Sigmoid colon (tissue), 7 donors: ENCODE data around the gene HDAC3. TPM values are rescaled to one million over a fixed set of nuclear protein-coding genes. Genes with fewer than 3 reads are reported as not detected.

Source experiments
- DNase-seq: peaks from one replicate; pipeline ENCODE4 v3.0.0-alpha.2; 2019
- H3K27ac ChIP-seq, 4 donors: fragments of 200-600 bp; sonication (generic); one replicate each; pipeline ENCODE4 v1.5.1; 2016 to 2019; ENCODE audit warnings: mild to moderate bottlenecking in 1 of 4
- H3K27me3 ChIP-seq, 3 donors: fragments of 200-600 bp; sonication (generic); one replicate each; pipeline ENCODE4 v1.5.1; 2019; ENCODE audit warnings: mild to moderate bottlenecking in 1 of 3
- H3K36me3 ChIP-seq, 4 donors: fragments of 200-600 bp; sonication (generic); one replicate each; pipeline ENCODE4 v1.5.1; 2016 to 2019
- H3K4me1 ChIP-seq, 4 donors: fragments of 200-600 bp; sonication (generic); one replicate each; pipeline ENCODE4 v1.5.1; 2017 to 2019
- H3K4me3 ChIP-seq, 4 donors: fragments of 200-600 bp; sonication (generic); one replicate each; pipeline ENCODE4 v1.5.1; 2017 to 2019; ENCODE audit warnings: mild to moderate bottlenecking in 2 of 4, moderate library complexity in 1 of 4
- H3K9me3 ChIP-seq, 4 donors: fragments of 200-600 bp in 3 of 4; sonication (generic) in 3 of 4; one replicate each; pipeline versions ENCODE4 v1.5.1 to v1.6.1; 2013 to 2019
- EP300 ChIP-seq, 4 donors: sonication (generic); formaldehyde crosslinking; IDR thresholded peaks; one replicate each; pipeline ENCODE4 v1.6.1; 2017; ENCODE audit warnings: antibody characterized with exemption in 4 of 4
- POLR2A ChIP-seq, 2 donors: fragments of 450-650 bp; IDR thresholded peaks; one replicate each; pipeline ENCODE4 v1.6.1; 2016; ENCODE audit warnings: antibody characterized with exemption in 2 of 2, mild to moderate bottlenecking in 2 of 2, moderate library complexity in 2 of 2
- POLR2AphosphoS5 ChIP-seq, 4 donors: sonication (generic); formaldehyde crosslinking; IDR thresholded peaks; one replicate each; pipeline ENCODE4 v1.6.1; 2017; ENCODE audit warnings: antibody characterized with exemption in 4 of 4
- WGBS, 2 donors: extraction: QIAGEN DNeasy Blood & Tissue Kit; methylation state at CpG; one replicate each; pipeline ENCODE4 v1.1.7; 2013; 5-methylcytosine and 5-hydroxymethylcytosine counted together
- intact Hi-C: fragments of 100-400 bp; cut with DNase I; formaldehyde crosslinking; loops from one replicate; pipeline ENCODE4 v1.15.1; 2023
- polyA plus RNA-seq, 3 donors: library from polyadenylated mRNA; stranded (reverse); fragments of 200-250 nt; gene quantifications; one replicate each; pipeline ENCODE4 v1.2.3, GENCODE V29; 2013
- total RNA-seq, 4 donors: library from RNA; depleted of rRNA; stranded (reverse); fragments of >200 nt; gene quantifications; one replicate each; pipeline ENCODE4 v1.1.0, GENCODE V29; 2016
- TF ChIP-seq, protein P1 (sequence below), 4 experiments: fragments of 450-650 bp in 3 of 4; fragments of 200-600 bp in 1 of 4; IDR thresholded peaks; one replicate each; pipeline ENCODE4 v1.5.1; 2016 to 2019; ENCODE audit warnings: antibody characterized with exemption in 4 of 4, mild to moderate bottlenecking in 3 of 4, moderate library complexity in 2 of 4
- donor health status: healthy with polysubstance abuse.
- donor health status: Bipolar disorder and iron deficiency.
- donor health status: healthy.

HDAC3 gene
- total and polyA plus RNA-seq, 7 donors = 32.4 to 51.5 (median 38.2) TPM

GRCh38 chr5:141674747-141675146 is 38.1 kb upstream of the HDAC3 start:
- DNase-seq = no peak
- Histone ChIP-seq H3K9me3 (no peaks in the 10 kb centered on the region), H3K36me3 (no peaks in the 10 kb centered on the region), H3K27me3 (no peaks in the 10 kb centered on the region), H3K4me3 (no peak overlapping the region), H3K27ac (no peak overlapping the region), H3K4me1 (no peaks in the 10 kb centered on the region)
- intact Hi-C loops = no loop called here
- TF ChIP-seq, protein P1, sequence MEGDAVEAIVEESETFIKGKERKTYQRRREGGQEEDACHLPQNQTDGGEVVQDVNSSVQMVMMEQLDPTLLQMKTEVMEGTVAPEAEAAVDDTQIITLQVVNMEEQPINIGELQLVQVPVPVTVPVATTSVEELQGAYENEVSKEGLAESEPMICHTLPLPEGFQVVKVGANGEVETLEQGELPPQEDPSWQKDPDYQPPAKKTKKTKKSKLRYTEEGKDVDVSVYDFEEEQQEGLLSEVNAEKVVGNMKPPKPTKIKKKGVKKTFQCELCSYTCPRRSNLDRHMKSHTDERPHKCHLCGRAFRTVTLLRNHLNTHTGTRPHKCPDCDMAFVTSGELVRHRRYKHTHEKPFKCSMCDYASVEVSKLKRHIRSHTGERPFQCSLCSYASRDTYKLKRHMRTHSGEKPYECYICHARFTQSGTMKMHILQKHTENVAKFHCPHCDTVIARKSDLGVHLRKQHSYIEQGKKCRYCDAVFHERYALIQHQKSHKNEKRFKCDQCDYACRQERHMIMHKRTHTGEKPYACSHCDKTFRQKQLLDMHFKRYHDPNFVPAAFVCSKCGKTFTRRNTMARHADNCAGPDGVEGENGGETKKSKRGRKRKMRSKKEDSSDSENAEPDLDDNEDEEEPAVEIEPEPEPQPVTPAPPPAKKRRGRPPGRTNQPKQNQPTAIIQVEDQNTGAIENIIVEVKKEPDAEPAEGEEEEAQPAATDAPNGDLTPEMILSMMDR (IDR thresholded peaks at IDR 0.05) = no peak
- TF ChIP-seq POLR2A (IDR thresholded peaks at IDR 0.05) = no peak
- TF ChIP-seq EP300 (IDR thresholded peaks at IDR 0.05) = no peak
- TF ChIP-seq POLR2AphosphoS5 (IDR thresholded peaks at IDR 0.05) = no peak
- 81 to 89% methylated on average over 5 of the region's 5 CpGs for WGBS, 2 donors

GRCh38 chr5:141672841-141673813 is 36.5 kb upstream of the HDAC3 start:
- no peaks in the 10 kb centered on the region for H3K27me3 ChIP-seq
- no peaks in the 10 kb centered on the region for H3K9me3 ChIP-seq
- no peak overlapping the region for H3K27ac ChIP-seq
- H3K4me1 ChIP-seq = no peaks in the 10 kb centered on the region
- intact Hi-C loops = no loop called here
- H3K4me3 ChIP-seq = no peak overlapping the region
- TF ChIP-seq, protein P1 (IDR thresholded peaks at IDR 0.05) = no peak
- TF ChIP-seq POLR2A (IDR thresholded peaks at IDR 0.05) = no peak
- DNase-seq = no peak
- WGBS, 2 donors = 82 to 86% methylated on average over 19 of the region's 19 CpGs
- H3K36me3 ChIP-seq = no peaks in the 10 kb centered on the region

- Histone ChIP-seq H3K27me3 (no peaks in the 10 kb centered on the region), H3K4me1 (no peaks in the 10 kb centered on the region), H3K4me3 (no peak overlapping the region), H3K36me3 (no peaks in the 10 kb centered on the region), H3K27ac (no peak overlapping the region), H3K9me3 (no peaks in the 10 kb centered on the region)
- 94 to 95% methylated on average over 23 of the region's 23 CpGs for WGBS, 2 donors
- intact Hi-C loops = no loop called here
- DNase-seq = no peak
- TF ChIP-seq POLR2AphosphoS5 (IDR thresholded peaks at IDR 0.05) (no peak), EP300 (IDR thresholded peaks at IDR 0.05) (no peak), POLR2A (IDR thresholded peaks at IDR 0.05) (no peak)
- TF ChIP-seq, protein P1 (IDR thresholded peaks at IDR 0.05) = no peak
Measured at GRCh38 chr5:141672071-141672840, 35.6 kb upstream of the HDAC3 start.

GRCh38 chr5:141669520-141669919 is 32.9 kb upstream of the HDAC3 start:
- intact Hi-C loops = no loop called here
- no peak for TF ChIP-seq EP300 (IDR thresholded peaks at IDR 0.05)
- no peak for TF ChIP-seq POLR2A (IDR thresholded peaks at IDR 0.05)
- TF ChIP-seq, protein P1 (IDR thresholded peaks at IDR 0.05) = no peak
- TF ChIP-seq POLR2AphosphoS5 (IDR thresholded peaks at IDR 0.05) = no peak
- peaks cover 0 to 4% (median 0%) of the 10 kb centered on the region in 4 donors for H3K4me1 ChIP-seq

More at GRCh38 chr5:141669520-141669919, 32.9 kb upstream of the HDAC3 start:
- Histone ChIP-seq H3K4me3 (no peak overlapping the region), H3K9me3 (no peaks in the 10 kb centered on the region), H3K27me3 (no peaks in the 10 kb centered on the region), H3K36me3 (no peaks in the 10 kb centered on the region), H3K27ac (no peak overlapping the region)
- no peak for DNase-seq
- WGBS, 2 donors = 79 to 83% methylated on average over 4 of the region's 4 CpGs
